ENCODE data around the gene BEND2. TPM values are rescaled to one million over a fixed set of nuclear protein-coding genes. Genes with fewer than 3 reads are reported as not detected.

BEND2 gene
- total and polyA plus RNA-seq, 2 of the 13 experiments (the other 11 are each of a cell fraction or from before 2014, with no cell fraction given) = not detected

DNA sequence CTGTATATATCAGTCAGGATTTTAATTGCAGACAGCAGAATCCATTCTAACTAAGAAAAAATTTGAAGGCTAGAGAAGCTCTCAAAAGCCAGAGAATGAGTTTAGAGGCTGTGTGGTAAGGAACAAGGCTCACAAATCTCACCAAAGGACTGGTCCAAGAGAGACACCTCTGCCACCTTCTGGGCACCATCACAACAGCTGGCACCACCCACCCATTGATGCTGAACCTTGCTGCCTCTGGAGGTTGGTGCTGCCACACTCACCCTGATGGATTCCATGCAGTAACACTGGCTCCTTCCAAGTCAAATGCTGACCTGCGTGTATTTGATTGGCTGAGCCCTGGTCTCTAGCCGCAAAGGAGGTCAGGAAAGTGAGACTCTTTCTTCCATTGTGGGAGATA lies 100.8 kb downstream of the BEND2 start:
- no peak overlapping the region for H3K4me2 ChIP-seq (ENCODE audit: low read depth, low read length)
- no peak overlapping the region for H3K27ac ChIP-seq (ENCODE audit: extremely low read length, insufficient read depth, low read length)
- FAIRE-seq = no peak
- intact Hi-C loops (cut with micrococcal nuclease; ENCODE audit: unreplicated experiment) = no loop called here
- H3K9ac ChIP-seq (ENCODE audit: insufficient read depth, low read depth, low read length) = no peak overlapping the region
- H3K27me3 ChIP-seq (ENCODE audit: control insufficient read depth in 1 of 2, insufficient read depth in 2 of 2, low read length in 2 of 2) = no peaks in the 10 kb centered on the region
- no peaks in the 10 kb centered on the region for H3K9me3 ChIP-seq (ENCODE audit: low read length)
- no peaks in the 10 kb centered on the region for H4K20me1 ChIP-seq (ENCODE audit: insufficient read depth, low read length)
- TF ChIP-seq ZNF557 (CRISPR knock-in tag; IDR thresholded peaks at IDR 0.05) (no peak), CBFB (CRISPR knock-in tag; IDR thresholded peaks at IDR 0.05) (no peak), ZNF614 (CRISPR knock-in tag; IDR thresholded peaks at IDR 0.05; ENCODE audit: borderline replicate concordance) (no peak)
- ChIA-PET CTCF (ENCODE audit: low intra/inter-chr PET ratio, low total read pairs) (no interaction called here), POLR2A (no interaction called here)
- no peaks in the 10 kb centered on the region for H3K79me2 ChIP-seq (ENCODE audit: insufficient read depth, low read length)
- 0% methylated on average over 1 of the region's 2 CpGs for WGBS (ENCODE audit: low lambda C conversion rate)
- no peak overlapping the region for H2AFZ ChIP-seq (ENCODE audit: low read length)
- no peak for ATAC-seq
- H3K4me3 ChIP-seq (replicated peaks in 1 of 3; ENCODE audit: insufficient read depth in 1 of 3, low read depth in 2 of 3, low read length in 3 of 3) = no peak overlapping the region
- in situ Hi-C loops (cut with HindIII; ENCODE audit: extremely low pct_ligation_motif_present, low pct_unique_long_range_greater_than_20kb) = no loop called here
- no peak for DNase-seq (ENCODE audit: low spot score)
- no peaks in the 10 kb centered on the region for H3K4me1 ChIP-seq (ENCODE audit: insufficient read depth, low read length)
- no TSS peak for BruUV-seq (replicated peaks)
- no peaks in the 10 kb centered on the region for H3K36me3 ChIP-seq (replicated peaks in 1 of 2; ENCODE audit: control insufficient read depth in 1 of 2, insufficient read depth in 2 of 2, low read length in 2 of 2)

Other genes with a start within 250 kb of the BEND2 start
- gene SCML2, start 133.8 kb upstream of the BEND2 start, total RNA-seq (2016; rRNA removed; fragmentation: Illumina TruSeq; extraction: Trizol) = 7.6 and 8.7 TPM in 2 replicates
- gene SCML2, start 133.8 kb upstream of the BEND2 start, polyA plus RNA-seq (2011; rRNA removed) = 4.5 and 5.1 TPM in 2 replicates
- 7.0 and 9.2 TPM in 2 replicates for gene CDKL5, start 204.7 kb upstream of the BEND2 start, total RNA-seq (2016; rRNA removed; fragmentation: Illumina TruSeq; extraction: Trizol)
- 2.1 and 2.8 TPM in 2 replicates for gene CDKL5, start 204.7 kb upstream of the BEND2 start, polyA plus RNA-seq (2011; rRNA removed)